CD4-positive, CD25-positive, alpha-beta regulatory T cell (primary cell): Measurements from ENCODE around the gene NFKBIA. TPM values are rescaled to one million over a fixed set of nuclear protein-coding genes. Genes with fewer than 3 reads are reported as not detected.

Source experiments
- ATAC-seq, 2 donors: fragments of 150-1000 bp; cut with Tn5 transposase; one replicate each; pipeline ENCODE4 v1.10.0; 2021; ENCODE audit warnings: low read depth in 2 of 2, moderate number of reproducible peaks in 2 of 2, moderate library complexity in 1 of 2
- DNase-seq, 3 donors: peaks; one replicate each; pipeline versions ENCODE4 v3.0.0 to v3.0.0-alpha.2; 2012 to 2022; ENCODE audit warnings: mixed read lengths in 1 of 3
- H3K27ac ChIP-seq: one replicate; pipeline ENCODE4 v1.7.0; 2013; ENCODE audit warnings: mild to moderate bottlenecking, low read length; ENCODE audit not compliant: insufficient read depth, poor library complexity, severe bottlenecking
- H3K27me3 ChIP-seq: one replicate; pipeline ENCODE4 v1.7.0; 2013; ENCODE audit warnings: low read length; ENCODE audit not compliant: control insufficient read depth, insufficient read depth
- H3K36me3 ChIP-seq: one replicate; pipeline ENCODE4 v1.7.0; 2013; ENCODE audit warnings: mild to moderate bottlenecking, low read length, moderate library complexity; ENCODE audit not compliant: control insufficient read depth, insufficient read depth
- H3K4me1 ChIP-seq: 2 replicates; pipeline ENCODE4 v1.7.0; 2013; ENCODE audit warnings: mild to moderate bottlenecking, low read length; ENCODE audit not compliant: insufficient read depth, control insufficient read depth, poor library complexity, severe bottlenecking
- H3K4me3 ChIP-seq: one replicate; pipeline ENCODE4 v1.7.0; 2013; ENCODE audit warnings: low read depth, mild to moderate bottlenecking, low read length, moderate library complexity
- H3K9me3 ChIP-seq, 2 experiments: 1 replicate in 1 of 2; 2 replicates in 1 of 2; pipeline ENCODE4 v1.7.0; 2013; ENCODE audit warnings: low read length in 2 of 2, mild to moderate bottlenecking in 1 of 2, moderate library complexity in 1 of 2; ENCODE audit not compliant: control insufficient read depth in 2 of 2
- H3K27ac Mint-ChIP-seq, 3 donors: one replicate each; pipeline ENCODE4 v1.8.0; 2020 to 2022; ENCODE audit warnings: mild to moderate bottlenecking in 3 of 3, mixed read lengths in 3 of 3, moderate library complexity in 2 of 3
- H3K27me3 Mint-ChIP-seq: one replicate; pipeline ENCODE4 v1.8.0; 2022; ENCODE audit warnings: mild to moderate bottlenecking, mixed read lengths
- H3K36me3 Mint-ChIP-seq: one replicate; pipeline ENCODE4 v1.8.0; 2020; ENCODE audit warnings: mixed read lengths
- H3K4me1 Mint-ChIP-seq, 4 donors: one replicate each; pipeline ENCODE4 v1.8.0; 2020 to 2022; ENCODE audit warnings: mixed read lengths in 4 of 4, mild to moderate bottlenecking in 1 of 4
- H3K4me3 Mint-ChIP-seq, 4 donors: one replicate each; pipeline ENCODE4 v1.8.0; 2020 to 2022; ENCODE audit warnings: mild to moderate bottlenecking in 4 of 4, mixed read lengths in 4 of 4, moderate library complexity in 3 of 4
- H3K9me3 Mint-ChIP-seq, 7 donors: one replicate each; pipeline ENCODE4 v1.8.0; 2020 to 2022; ENCODE audit warnings: mixed read lengths in 7 of 7, mild to moderate bottlenecking in 3 of 7, moderate library complexity in 2 of 7
- polyA plus RNA-seq, 4 donors: library from polyadenylated mRNA; unstranded; fragments of 300-500 nt; fragmentation: Illumina TruSeq; gene quantifications; one replicate each; pipeline ENCODE4 v1.2.3, GENCODE V29; 2021
- total RNA-seq: library from RNA; stranded (reverse); gene quantifications from one replicate; pipeline ENCODE4 v1.2.3, GENCODE V29; 2022

The NFKBIA gene
- total and polyA plus RNA-seq, 5 donors from 2014 or later: 210 to 1,380 (median 259) TPM

DNA sequence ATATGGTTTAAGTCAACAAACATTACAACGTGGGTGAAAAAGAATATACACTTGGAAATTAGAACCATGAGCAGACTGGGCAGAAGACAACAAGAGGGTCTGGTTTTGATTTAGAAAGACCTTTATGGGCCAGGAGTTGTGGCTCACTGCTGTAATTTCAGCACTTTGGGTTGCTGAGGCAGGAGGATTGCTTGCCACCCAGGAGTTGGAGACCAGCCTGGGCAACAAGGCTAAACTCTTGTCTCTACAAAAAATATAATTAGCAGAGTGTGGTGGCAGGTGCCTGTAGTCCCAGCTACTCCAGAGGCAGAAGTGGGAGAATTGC is 2.7 kb upstream of the NFKBIA start:
- Mint-ChIP-seq H3K27ac (peak overlapping the region in 2 of 3 donors; percentile 12 to 39), H3K4me1 (peaks cover 6 to 40% (median 30%) of the 10 kb centered on the region in 4 donors), H3K27me3 (peaks cover 10% of the 10 kb centered on the region), H3K36me3 (peaks cover 14% of the 10 kb centered on the region), H3K4me3 (peak overlapping the region in 2 of 4 donors; percentile 96 to 98), H3K9me3 (no peaks in the 10 kb centered on the region)
- Histone ChIP-seq H3K36me3 (peaks cover 14% of the 10 kb centered on the region), H3K4me3 (no peak overlapping the region), H3K4me1 (peaks cover 37% of the 10 kb centered on the region), H3K27ac (no peak overlapping the region), H3K9me3 (no peaks in the 10 kb centered on the region), H3K27me3 (no peaks in the 10 kb centered on the region)
- DNase-seq (no peak), ATAC-seq (no peak)

GRCh38 chr14:35406506-35407305 is 2.2 kb upstream of the NFKBIA start:
- Histone ChIP-seq H3K36me3 (peaks cover 20% of the 10 kb centered on the region), H3K27ac (peak overlapping the region; percentile 100), H3K27me3 (no peaks in the 10 kb centered on the region), H3K9me3 (no peaks in the 10 kb centered on the region), H3K4me3 (peak overlapping the region; percentile 28), H3K4me1 (peaks cover 42% of the 10 kb centered on the region)
- Mint-ChIP-seq H3K9me3 (no peaks in the 10 kb centered on the region), H3K27ac (peak overlapping the region; percentile 88 to 98 (median 96)), H3K36me3 (peaks cover 20% of the 10 kb centered on the region), H3K4me1 (peaks cover 12 to 45% (median 34%) of the 10 kb centered on the region in 4 donors), H3K4me3 (peak overlapping the region in 3 of 4 donors; percentile 94 to 98 (median 96)), H3K27me3 (peaks cover 10% of the 10 kb centered on the region)
- DNase-seq (peak in 2 of 3 donors; percentile 50 to 62), ATAC-seq (no peak)

DNA sequence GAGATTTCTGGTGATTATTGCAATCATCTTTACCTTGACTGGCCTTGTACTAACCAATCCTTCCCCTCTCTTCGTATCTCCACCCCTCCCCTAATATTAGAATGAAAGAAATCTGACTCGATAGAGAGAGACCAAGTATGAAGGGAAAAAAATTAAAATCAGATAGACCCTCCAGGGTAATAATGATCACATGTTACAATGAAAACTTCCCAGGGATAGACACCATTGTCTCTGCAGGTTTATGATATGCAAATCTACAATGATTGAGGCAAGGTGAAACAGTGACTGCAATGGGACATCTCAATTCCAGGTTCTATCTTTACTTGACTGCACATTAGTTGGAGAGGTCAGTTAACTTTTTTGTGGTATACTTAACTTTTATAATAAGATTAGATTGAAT is 1.5 kb upstream of the NFKBIA start:
- Mint-ChIP-seq H3K4me3 (peak overlapping the region; percentile 94 to 98 (median 95)), H3K36me3 (peaks cover 24% of the 10 kb centered on the region), H3K27ac (peak overlapping the region; percentile 88 to 98 (median 96)), H3K27me3 (peaks cover 10% of the 10 kb centered on the region), H3K9me3 (no peaks in the 10 kb centered on the region), H3K4me1 (peaks cover 16 to 51% (median 38%) of the 10 kb centered on the region in 4 donors)
- peaks cover 48% of the 10 kb centered on the region for H3K4me1 ChIP-seq
- no peaks in the 10 kb centered on the region for H3K9me3 ChIP-seq
- no peak for ATAC-seq
- H3K4me3 ChIP-seq: peak overlapping the region; percentile 86
- peak overlapping the region; percentile 100 for H3K27ac ChIP-seq
- peaks cover 26% of the 10 kb centered on the region for H3K36me3 ChIP-seq
- no peak for DNase-seq
- H3K27me3 ChIP-seq: no peaks in the 10 kb centered on the region

DNA sequence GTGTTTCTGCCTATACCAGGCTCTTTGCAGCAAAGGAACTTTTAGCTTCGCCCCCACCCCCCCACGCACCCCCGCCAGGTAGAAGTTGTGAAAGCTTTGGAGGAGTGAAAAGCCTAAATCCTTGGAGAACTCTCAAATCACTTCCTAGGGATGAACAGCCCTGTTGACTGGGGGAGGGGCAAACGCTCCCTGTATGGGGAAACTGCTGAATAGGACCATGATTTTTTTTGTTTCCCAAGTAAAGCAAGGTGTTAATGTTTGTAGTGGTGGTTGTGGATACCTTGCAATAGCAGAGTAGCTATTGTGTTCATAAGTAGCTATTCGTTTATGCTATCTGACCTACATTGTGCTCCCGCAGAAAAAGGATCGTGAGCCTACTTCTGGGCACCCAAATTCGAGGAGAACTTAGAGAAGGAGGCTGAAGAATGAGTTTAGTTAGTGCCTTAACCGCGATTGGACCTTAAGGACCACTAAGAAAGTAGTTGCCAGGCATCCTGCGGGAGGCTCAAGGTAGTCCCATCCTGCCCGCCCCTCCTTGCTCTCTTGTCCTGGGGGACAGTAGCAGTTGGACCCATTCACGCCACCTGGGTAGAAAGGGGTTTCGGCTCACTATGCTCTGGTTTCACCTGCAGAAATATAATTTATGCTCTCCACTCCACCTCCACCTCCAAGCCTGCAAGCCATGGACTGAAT is 901 bp upstream of the NFKBIA start:
- Histone ChIP-seq H3K4me1 (peaks cover 55% of the 10 kb centered on the region), H3K27me3 (no peaks in the 10 kb centered on the region), H3K27ac (peak overlapping the region; percentile 100), H3K36me3 (peaks cover 32% of the 10 kb centered on the region), H3K9me3 (no peaks in the 10 kb centered on the region), H3K4me3 (peak overlapping the region; percentile 86)
- DNase-seq (no peak), ATAC-seq (no peak)
- Mint-ChIP-seq H3K9me3 (no peaks in the 10 kb centered on the region), H3K4me3 (peak overlapping the region; percentile 94 to 98 (median 95)), H3K27me3 (peaks cover 10% of the 10 kb centered on the region), H3K27ac (peak overlapping the region; percentile 96 to 98 (median 97)), H3K4me1 (peaks cover 22 to 58% (median 44%) of the 10 kb centered on the region in 4 donors), H3K36me3 (peaks cover 29% of the 10 kb centered on the region)

- Mint-ChIP-seq H3K4me3 (peak overlapping the region; percentile 94 to 98 (median 96)), H3K36me3 (peaks cover 35% of the 10 kb centered on the region), H3K27me3 (peaks cover 10% of the 10 kb centered on the region), H3K9me3 (peaks cover 0 to 3% (median 0%) of the 10 kb centered on the region in 7 donors), H3K4me1 (peaks cover 22 to 70% (median 53%) of the 10 kb centered on the region in 4 donors), H3K27ac (peak overlapping the region; percentile 97 to 98 (median 98))
- DNase-seq (peak; percentile 90 to 94 (median 90)), ATAC-seq (peak; percentile 62 to 64)
- Histone ChIP-seq H3K27ac (peak overlapping the region; percentile 100), H3K9me3 (no peaks in the 10 kb centered on the region), H3K4me1 (peaks cover 59% of the 10 kb centered on the region), H3K27me3 (no peaks in the 10 kb centered on the region), H3K36me3 (peaks cover 38% of the 10 kb centered on the region), H3K4me3 (peak overlapping the region; percentile 95)
These were observed 723 bp downstream of the NFKBIA start for GRCh38 chr14:35403603-35404448.

- H3K9me3 ChIP-seq: no peaks in the 10 kb centered on the region
- peaks cover 22 to 74% (median 55%) of the 10 kb centered on the region in 4 donors for H3K4me1 Mint-ChIP-seq
- peak overlapping the region; percentile 93 to 98 (median 96) for H3K4me3 Mint-ChIP-seq
- H3K4me3 ChIP-seq: peak overlapping the region; percentile 95
- H3K27me3 Mint-ChIP-seq: peaks cover 10% of the 10 kb centered on the region
- DNase-seq (peak in 1 of 3 donors; percentile 29), ATAC-seq (no peak)
- H3K4me1 ChIP-seq: peaks cover 59% of the 10 kb centered on the region
- H3K36me3 Mint-ChIP-seq: peaks cover 36% of the 10 kb centered on the region
- H3K27ac Mint-ChIP-seq: peak overlapping the region; percentile 96 to 98 (median 98)
- no peaks in the 10 kb centered on the region for H3K27me3 ChIP-seq
- peaks cover 0 to 3% (median 0%) of the 10 kb centered on the region in 7 donors for H3K9me3 Mint-ChIP-seq
- peak overlapping the region; percentile 100 for H3K27ac ChIP-seq
- H3K36me3 ChIP-seq: peaks cover 38% of the 10 kb centered on the region
These were observed 1.4 kb downstream of the NFKBIA start for GRCh38 chr14:35403114-35403602.
